GM21526 (cell line): Measurements from ENCODE around the gene ZNF582.
"Not testable (repeated sequence)": the region's sequence is repeated elsewhere in the genome, so short reads cannot be mapped to it uniquely, and the experiment has no call there.

Source experiments
- ATAC-seq: cut with Tn5 transposase; IDR thresholded peaks from one replicate; pipeline ENCODE4 v1.9.1; 2021; ENCODE audit warnings: moderate library complexity; ENCODE audit not compliant: unreplicated experiment, low FRiP score

ZNF582 gene

GRCh38 chr19:56355517-56355916 lies 37.8 kb downstream of the ZNF582 start:
- no peak for ATAC-seq

DNA sequence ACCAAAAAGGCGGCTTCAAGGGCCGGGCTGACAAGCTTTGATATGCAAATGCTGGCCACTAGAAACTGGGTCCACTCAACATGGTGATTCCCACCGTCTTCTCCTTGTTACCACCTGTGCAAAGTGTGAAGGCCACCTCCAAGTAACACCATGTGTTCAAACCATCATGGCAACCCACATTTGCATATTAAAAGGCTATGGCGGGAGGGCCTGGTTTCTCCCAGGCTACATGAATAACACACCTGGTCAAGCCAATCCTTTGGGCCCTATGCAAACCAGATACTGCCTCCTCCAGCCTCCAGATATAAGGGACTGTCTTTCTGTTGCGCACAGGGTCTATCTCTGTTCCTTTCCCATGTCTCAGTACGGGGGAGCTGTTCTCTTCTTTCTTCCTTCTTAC lies 42.1 kb downstream of the ZNF582 start:
- ATAC-seq, result no peak

DNA sequence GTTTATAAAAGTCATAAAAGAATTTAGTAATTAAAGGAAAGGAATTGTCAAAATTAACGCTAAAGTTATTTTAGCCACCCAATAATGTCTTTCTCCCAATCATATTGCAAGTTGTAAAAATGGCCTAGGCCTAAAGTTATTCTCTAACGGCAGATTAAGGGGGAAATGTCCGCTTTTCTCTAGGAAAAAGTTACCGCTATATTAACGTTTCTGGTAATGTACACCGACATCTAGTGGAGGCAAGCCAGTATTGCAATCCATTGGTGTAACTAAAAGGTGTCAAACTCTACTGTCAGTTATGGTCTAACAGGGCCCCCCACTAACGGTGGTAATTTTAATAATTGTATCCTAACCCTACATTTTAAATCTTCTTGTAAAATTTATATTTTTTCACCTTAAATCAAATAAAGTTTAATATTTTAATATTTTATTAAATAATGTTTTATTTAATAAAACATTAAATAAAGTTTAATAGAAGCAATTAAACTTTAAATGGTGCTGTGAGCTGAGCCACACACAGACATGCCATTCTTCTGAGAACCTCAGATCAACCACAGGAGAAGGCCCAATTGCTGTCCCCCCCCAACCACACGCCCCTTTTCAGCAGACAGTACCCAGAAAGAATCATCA lies 42.8 kb downstream of the ZNF582 start:
- no peak for ATAC-seq

GRCh38 chr19:56348289-56348877 lies 45.0 kb downstream of the ZNF582 start:
- no peak for ATAC-seq

GRCh38 chr19:56347163-56347778 lies 46.1 kb downstream of the ZNF582 start:
- ATAC-seq, result no peak

GRCh38 chr19:56341948-56342347 lies 51.4 kb downstream of the ZNF582 start:
- no peak for ATAC-seq

DNA sequence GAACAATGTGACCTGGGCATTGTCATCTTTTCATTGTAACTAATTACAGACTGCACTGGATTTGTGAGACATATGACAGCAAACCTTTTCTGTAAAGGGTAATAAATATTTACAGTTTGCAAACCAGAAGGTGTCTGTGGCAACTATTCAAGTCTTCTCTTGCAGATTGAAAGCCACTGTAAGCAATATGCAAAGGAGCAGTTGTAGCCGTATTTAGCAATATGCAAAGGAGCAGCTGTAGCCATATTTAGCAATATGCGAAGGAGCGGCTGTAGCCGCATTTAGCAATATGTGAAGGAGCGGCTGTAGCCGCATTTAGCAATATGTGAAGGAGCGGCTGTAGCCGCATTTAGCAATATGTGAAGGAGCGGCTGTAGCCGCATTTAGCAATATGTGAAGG lies 54.3 kb downstream of the ZNF582 start:
- ATAC-seq, result not testable (repeated sequence)

GRCh38 chr19:56337077-56337476 lies 56.3 kb downstream of the ZNF582 start:
- ATAC-seq, result not testable (repeated sequence)

DNA sequence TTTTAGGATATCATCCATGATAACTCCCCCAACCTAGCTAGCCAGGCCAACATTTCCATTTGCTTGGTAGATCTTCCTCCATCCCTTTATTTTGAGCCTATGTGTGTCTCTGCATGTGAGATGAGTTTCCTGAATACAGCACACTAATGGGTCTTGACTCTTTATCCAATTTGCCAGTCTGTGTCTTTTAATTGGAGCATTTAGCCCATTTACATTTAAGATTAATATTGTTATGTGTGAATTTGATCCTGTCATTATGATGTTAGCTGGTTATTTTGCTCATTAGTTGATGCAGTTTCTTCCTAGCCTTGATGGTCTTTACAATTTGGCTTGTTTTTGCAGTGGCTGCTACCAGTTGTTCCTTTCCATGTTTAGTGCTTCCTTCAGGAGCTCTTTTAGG lies 58.0 kb downstream of the ZNF582 start:
- not testable (repeated sequence) for ATAC-seq

- no peak for ATAC-seq
Observed at GRCh38 chr19:56333506-56333905, 59.8 kb downstream of the ZNF582 start.
